ENCODE measurements around the gene NDST4. TPM values are rescaled to one million over a fixed set of nuclear protein-coding genes. Genes with fewer than 3 reads are reported as not detected.

NDST4 gene
- total RNA-seq, 1 experiment from 2014 or later = 0.13 TPM

DNA sequence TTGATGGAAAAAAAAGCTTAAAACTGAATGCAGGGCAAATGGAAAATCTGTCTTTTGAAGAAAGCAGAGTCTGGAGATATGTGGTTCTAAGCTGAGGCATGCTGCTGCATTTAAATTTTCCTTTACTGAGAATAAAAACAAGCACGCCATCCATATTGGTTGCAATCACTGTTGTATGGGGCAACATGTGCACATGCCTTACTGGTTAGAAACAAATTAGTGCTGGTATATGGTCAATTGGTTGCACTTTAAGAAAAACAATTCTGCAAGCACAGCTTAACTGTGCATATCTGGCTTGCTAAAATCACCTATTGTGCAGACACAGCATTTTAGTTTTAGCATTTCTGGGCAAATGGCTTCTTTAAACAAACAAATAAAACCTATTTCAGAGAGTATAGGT is 239.1 kb downstream of the NDST4 start:
- no peaks in the 10 kb centered on the region for H3K27me3 ChIP-seq (ENCODE audit: control insufficient read depth, insufficient read depth, low read length)
- in situ Hi-C loops (cut with HindIII; ENCODE audit: low pct_unique_long_range_greater_than_20kb, low sequenced_read_pairs) (no loop called here), intact Hi-C loops (cut with micrococcal nuclease; ENCODE audit: unreplicated experiment) (no loop called here)
- H3K4me1 ChIP-seq (ENCODE audit: control insufficient read depth, insufficient read depth, low read length) = no peaks in the 10 kb centered on the region
- no TSS peak for BruUV-seq (replicated peaks)
- H3K27ac ChIP-seq (ENCODE audit: low read length) = no peak overlapping the region
- DNase-seq (ENCODE audit: low read depth, low spot score) (no peak), ATAC-seq (no peak)
- no peak overlapping the region for H3K4me3 ChIP-seq (ENCODE audit: low read depth in 2 of 2, low read length in 2 of 2)
- H3K36me3 ChIP-seq (ENCODE audit: control insufficient read depth, insufficient read depth, low read length) = no peaks in the 10 kb centered on the region
- ChIA-PET POLR2A (no interaction called here), CTCF (no interaction called here)
- TF ChIP-seq, protein P1, sequence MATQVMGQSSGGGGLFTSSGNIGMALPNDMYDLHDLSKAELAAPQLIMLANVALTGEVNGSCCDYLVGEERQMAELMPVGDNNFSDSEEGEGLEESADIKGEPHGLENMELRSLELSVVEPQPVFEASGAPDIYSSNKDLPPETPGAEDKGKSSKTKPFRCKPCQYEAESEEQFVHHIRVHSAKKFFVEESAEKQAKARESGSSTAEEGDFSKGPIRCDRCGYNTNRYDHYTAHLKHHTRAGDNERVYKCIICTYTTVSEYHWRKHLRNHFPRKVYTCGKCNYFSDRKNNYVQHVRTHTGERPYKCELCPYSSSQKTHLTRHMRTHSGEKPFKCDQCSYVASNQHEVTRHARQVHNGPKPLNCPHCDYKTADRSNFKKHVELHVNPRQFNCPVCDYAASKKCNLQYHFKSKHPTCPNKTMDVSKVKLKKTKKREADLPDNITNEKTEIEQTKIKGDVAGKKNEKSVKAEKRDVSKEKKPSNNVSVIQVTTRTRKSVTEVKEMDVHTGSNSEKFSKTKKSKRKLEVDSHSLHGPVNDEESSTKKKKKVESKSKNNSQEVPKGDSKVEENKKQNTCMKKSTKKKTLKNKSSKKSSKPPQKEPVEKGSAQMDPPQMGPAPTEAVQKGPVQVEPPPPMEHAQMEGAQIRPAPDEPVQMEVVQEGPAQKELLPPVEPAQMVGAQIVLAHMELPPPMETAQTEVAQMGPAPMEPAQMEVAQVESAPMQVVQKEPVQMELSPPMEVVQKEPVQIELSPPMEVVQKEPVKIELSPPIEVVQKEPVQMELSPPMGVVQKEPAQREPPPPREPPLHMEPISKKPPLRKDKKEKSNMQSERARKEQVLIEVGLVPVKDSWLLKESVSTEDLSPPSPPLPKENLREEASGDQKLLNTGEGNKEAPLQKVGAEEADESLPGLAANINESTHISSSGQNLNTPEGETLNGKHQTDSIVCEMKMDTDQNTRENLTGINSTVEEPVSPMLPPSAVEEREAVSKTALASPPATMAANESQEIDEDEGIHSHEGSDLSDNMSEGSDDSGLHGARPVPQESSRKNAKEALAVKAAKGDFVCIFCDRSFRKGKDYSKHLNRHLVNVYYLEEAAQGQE (IDR thresholded peaks at IDR 0.05; ENCODE audit: insufficient read depth in 1 of 2, low read depth in 2 of 2, low read length in 1 of 2) = no peak
- TF ChIP-seq, protein P2, sequence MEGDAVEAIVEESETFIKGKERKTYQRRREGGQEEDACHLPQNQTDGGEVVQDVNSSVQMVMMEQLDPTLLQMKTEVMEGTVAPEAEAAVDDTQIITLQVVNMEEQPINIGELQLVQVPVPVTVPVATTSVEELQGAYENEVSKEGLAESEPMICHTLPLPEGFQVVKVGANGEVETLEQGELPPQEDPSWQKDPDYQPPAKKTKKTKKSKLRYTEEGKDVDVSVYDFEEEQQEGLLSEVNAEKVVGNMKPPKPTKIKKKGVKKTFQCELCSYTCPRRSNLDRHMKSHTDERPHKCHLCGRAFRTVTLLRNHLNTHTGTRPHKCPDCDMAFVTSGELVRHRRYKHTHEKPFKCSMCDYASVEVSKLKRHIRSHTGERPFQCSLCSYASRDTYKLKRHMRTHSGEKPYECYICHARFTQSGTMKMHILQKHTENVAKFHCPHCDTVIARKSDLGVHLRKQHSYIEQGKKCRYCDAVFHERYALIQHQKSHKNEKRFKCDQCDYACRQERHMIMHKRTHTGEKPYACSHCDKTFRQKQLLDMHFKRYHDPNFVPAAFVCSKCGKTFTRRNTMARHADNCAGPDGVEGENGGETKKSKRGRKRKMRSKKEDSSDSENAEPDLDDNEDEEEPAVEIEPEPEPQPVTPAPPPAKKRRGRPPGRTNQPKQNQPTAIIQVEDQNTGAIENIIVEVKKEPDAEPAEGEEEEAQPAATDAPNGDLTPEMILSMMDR (IDR thresholded peaks at IDR 0.05) = no peak
- TF ChIP-seq TCF7L2 (IDR thresholded peaks at IDR 0.05; ENCODE audit: low read depth, low read length) = no peak
- no peak for TF ChIP-seq SIN3A (IDR thresholded peaks at IDR 0.05; ENCODE audit: borderline replicate concordance, insufficient read depth, low read depth, low read length)
- TF ChIP-seq POLR2AphosphoS5 (IDR thresholded peaks at IDR 0.05; ENCODE audit: low read depth, low read length) = no peak
- no peaks in the 10 kb centered on the region for H3K9me3 ChIP-seq (ENCODE audit: control insufficient read depth, insufficient read depth, low read depth, low read length)

DNA sequence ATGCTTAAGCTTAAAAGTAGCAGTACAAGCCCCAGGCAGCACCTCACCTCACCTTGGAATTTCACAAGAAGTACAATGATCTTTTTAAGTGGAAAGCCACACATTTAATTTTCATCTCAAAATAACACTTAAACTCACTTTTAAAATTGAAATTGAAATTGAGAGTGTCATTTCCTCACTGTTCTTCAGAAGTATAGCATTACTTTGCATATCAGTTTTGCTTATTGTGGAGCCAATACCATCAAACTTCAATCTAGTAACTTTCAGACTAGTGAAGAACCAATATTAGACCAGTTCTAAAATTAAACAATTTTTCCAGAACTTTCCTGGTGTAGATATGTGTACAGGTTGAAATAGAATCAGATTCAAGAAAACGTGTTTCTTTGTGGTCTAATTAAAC is 242.4 kb downstream of the NDST4 start:
- in situ Hi-C loops (cut with HindIII; ENCODE audit: low pct_unique_long_range_greater_than_20kb, low sequenced_read_pairs) = no loop called here

More for the DNA sequence above, 242.4 kb downstream of the NDST4 start:
- TF ChIP-seq SIN3A (IDR thresholded peaks at IDR 0.05; ENCODE audit: borderline replicate concordance, insufficient read depth, low read depth, low read length) (no peak), TCF7L2 (IDR thresholded peaks at IDR 0.05; ENCODE audit: low read depth, low read length) (no peak), POLR2AphosphoS5 (IDR thresholded peaks at IDR 0.05; ENCODE audit: low read depth, low read length) (no peak)
- TF ChIP-seq, protein P2 (IDR thresholded peaks at IDR 0.05) = no peak
- TF ChIP-seq, protein P1 (IDR thresholded peaks at IDR 0.05; ENCODE audit: insufficient read depth in 1 of 2, low read depth in 2 of 2, low read length in 1 of 2) = no peak
- ATAC-seq = no peak
- ChIA-PET CTCF (no interaction called here), POLR2A (no interaction called here)
- no peaks in the 10 kb centered on the region for H3K4me1 ChIP-seq (ENCODE audit: control insufficient read depth, insufficient read depth, low read length)
- no peaks in the 10 kb centered on the region for H3K9me3 ChIP-seq (ENCODE audit: control insufficient read depth, insufficient read depth, low read depth, low read length)
- intact Hi-C loops (cut with micrococcal nuclease; ENCODE audit: unreplicated experiment) = no loop called here
- DNase-seq (ENCODE audit: low read depth, low spot score) = no peak
- no TSS peak for BruUV-seq (replicated peaks)
- no peaks in the 10 kb centered on the region for H3K27me3 ChIP-seq (ENCODE audit: control insufficient read depth, insufficient read depth, low read length)
- H3K4me3 ChIP-seq (ENCODE audit: low read depth in 2 of 2, low read length in 2 of 2) = no peak overlapping the region
- H3K27ac ChIP-seq (ENCODE audit: low read length) = no peak overlapping the region
- no peaks in the 10 kb centered on the region for H3K36me3 ChIP-seq (ENCODE audit: control insufficient read depth, insufficient read depth, low read length)
